ENCODE data around the gene PRKCB.

DNA sequence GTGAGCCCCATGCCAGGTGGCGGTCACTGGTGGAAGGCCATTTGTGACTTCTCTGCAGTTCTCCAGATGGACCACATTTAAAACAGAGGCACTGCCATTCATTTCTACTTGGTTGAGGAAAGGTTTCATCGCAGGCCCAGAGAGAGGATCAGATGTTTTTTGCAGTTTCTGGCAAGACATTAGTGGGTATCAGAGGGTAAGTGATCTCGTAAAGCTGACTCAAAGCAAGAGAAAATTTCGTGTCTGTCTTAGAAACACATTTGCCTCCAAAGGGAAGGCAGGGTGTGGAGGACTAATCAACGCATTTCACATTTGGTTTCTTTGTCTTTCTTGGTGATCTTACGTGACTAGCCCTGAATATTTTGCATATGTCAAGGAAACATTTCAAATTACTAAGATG lies 81.8 kb downstream of the PRKCB start:
- TF ChIP-seq, protein P1, sequence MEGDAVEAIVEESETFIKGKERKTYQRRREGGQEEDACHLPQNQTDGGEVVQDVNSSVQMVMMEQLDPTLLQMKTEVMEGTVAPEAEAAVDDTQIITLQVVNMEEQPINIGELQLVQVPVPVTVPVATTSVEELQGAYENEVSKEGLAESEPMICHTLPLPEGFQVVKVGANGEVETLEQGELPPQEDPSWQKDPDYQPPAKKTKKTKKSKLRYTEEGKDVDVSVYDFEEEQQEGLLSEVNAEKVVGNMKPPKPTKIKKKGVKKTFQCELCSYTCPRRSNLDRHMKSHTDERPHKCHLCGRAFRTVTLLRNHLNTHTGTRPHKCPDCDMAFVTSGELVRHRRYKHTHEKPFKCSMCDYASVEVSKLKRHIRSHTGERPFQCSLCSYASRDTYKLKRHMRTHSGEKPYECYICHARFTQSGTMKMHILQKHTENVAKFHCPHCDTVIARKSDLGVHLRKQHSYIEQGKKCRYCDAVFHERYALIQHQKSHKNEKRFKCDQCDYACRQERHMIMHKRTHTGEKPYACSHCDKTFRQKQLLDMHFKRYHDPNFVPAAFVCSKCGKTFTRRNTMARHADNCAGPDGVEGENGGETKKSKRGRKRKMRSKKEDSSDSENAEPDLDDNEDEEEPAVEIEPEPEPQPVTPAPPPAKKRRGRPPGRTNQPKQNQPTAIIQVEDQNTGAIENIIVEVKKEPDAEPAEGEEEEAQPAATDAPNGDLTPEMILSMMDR (IDR thresholded peaks at IDR 0.05; ENCODE audit: low read depth, low read length, poor library complexity, severe bottlenecking): no peak
- TF ChIP-seq EZH2phosphoT487 (IDR thresholded peaks at IDR 0.05; ENCODE audit: borderline replicate concordance, low read length): no peak
